Peyer's patch (tissue), 4 donors: Measurements from ENCODE around the gene NLRP9. TPM values are rescaled to one million over a fixed set of nuclear protein-coding genes. Genes with fewer than 3 reads are reported as not detected.
"Not testable (repeated sequence)": the region's sequence is repeated elsewhere in the genome, so short reads cannot be mapped to it uniquely, and the experiment has no call there.

Experiments
- DNase-seq, 3 donors: peaks; one replicate each; pipeline ENCODE4 v3.0.0-alpha.2; 2017 to 2019
- H3K27ac ChIP-seq, 4 donors: fragments of 200-600 bp; sonication (generic); one replicate each; pipeline ENCODE4 v1.5.1; 2016 to 2019
- H3K27me3 ChIP-seq, 2 donors: fragments of 200-600 bp; sonication (generic); one replicate each; pipeline ENCODE4 v1.5.1; 2019
- H3K36me3 ChIP-seq, 3 donors: fragments of 200-600 bp; sonication (generic); one replicate each; pipeline ENCODE4 v1.5.1; 2016 to 2019
- H3K4me1 ChIP-seq, 4 donors: fragments of 200-600 bp; sonication (generic); one replicate each; pipeline ENCODE4 v1.5.1; 2016 to 2019
- H3K4me3 ChIP-seq, 4 donors: fragments of 200-600 bp; sonication (generic); 1 replicate in 3 of 4; 2 replicates in 1 of 4; pipeline ENCODE4 v1.5.1; 2016 to 2019; ENCODE audit warnings: mild to moderate bottlenecking in 1 of 4
- H3K9me3 ChIP-seq, 4 donors: fragments of 200-600 bp; sonication (generic); one replicate each; pipeline ENCODE4 v1.5.1; 2016 to 2019; ENCODE audit warnings: mild to moderate bottlenecking in 1 of 4
- POLR2A ChIP-seq, 2 donors: fragments of 450-650 bp; IDR thresholded peaks; one replicate each; pipeline ENCODE4 v1.5.1; 2017; ENCODE audit warnings: antibody characterized with exemption in 2 of 2, mild to moderate bottlenecking in 2 of 2, moderate library complexity in 2 of 2
- total RNA-seq, 4 donors: library from RNA; depleted of rRNA; stranded (reverse); fragments of >200 nt; gene quantifications; one replicate each; pipeline ENCODE4 v1.1.0, GENCODE V29; 2016
- TF ChIP-seq, protein P1 (sequence below), 6 experiments: fragments of 450-650 bp in 4 of 6; fragments of 200-600 bp in 2 of 6; sonication (generic) in 1 of 6; IDR thresholded peaks; one replicate each; pipeline ENCODE4 v1.5.1; 2017 to 2019; ENCODE audit warnings: antibody characterized with exemption in 6 of 6, mild to moderate bottlenecking in 3 of 6, moderate library complexity in 1 of 6

The NLRP9 gene
- total RNA-seq, 4 donors from 2014 or later = not detected

DNA sequence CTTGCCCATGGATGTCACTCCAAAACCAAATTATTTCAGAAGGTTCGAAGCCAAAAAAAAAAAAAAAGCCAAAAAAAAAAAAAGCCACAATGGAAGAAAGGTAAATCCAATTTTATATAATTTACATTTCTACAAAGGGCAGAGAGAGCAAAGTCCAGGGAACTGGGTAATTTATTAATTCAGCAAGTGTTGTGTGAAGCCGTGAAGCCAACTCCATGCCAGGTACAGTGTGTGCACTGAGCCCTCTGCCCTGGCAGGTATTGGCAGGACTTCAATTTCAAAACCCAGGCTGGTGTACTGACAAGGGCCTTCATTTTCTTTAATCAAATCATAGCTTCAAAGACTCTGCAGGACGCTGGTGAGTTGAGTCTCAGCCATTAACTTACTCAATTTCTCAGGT, 15.2 kb upstream of the NLRP9 start:
- Histone ChIP-seq H3K4me1 (no peaks in the 10 kb centered on the region), H3K27ac (no peak overlapping the region), H3K36me3 (no peaks in the 10 kb centered on the region), H3K27me3 (no peaks in the 10 kb centered on the region), H3K4me3 (no peak overlapping the region), H3K9me3 (no peaks in the 10 kb centered on the region)
- TF ChIP-seq, protein P1, sequence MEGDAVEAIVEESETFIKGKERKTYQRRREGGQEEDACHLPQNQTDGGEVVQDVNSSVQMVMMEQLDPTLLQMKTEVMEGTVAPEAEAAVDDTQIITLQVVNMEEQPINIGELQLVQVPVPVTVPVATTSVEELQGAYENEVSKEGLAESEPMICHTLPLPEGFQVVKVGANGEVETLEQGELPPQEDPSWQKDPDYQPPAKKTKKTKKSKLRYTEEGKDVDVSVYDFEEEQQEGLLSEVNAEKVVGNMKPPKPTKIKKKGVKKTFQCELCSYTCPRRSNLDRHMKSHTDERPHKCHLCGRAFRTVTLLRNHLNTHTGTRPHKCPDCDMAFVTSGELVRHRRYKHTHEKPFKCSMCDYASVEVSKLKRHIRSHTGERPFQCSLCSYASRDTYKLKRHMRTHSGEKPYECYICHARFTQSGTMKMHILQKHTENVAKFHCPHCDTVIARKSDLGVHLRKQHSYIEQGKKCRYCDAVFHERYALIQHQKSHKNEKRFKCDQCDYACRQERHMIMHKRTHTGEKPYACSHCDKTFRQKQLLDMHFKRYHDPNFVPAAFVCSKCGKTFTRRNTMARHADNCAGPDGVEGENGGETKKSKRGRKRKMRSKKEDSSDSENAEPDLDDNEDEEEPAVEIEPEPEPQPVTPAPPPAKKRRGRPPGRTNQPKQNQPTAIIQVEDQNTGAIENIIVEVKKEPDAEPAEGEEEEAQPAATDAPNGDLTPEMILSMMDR (IDR thresholded peaks at IDR 0.05) = no peak
- TF ChIP-seq POLR2A (IDR thresholded peaks at IDR 0.05) = no peak
- DNase-seq = peak in 1 of 3 donors; percentile 61

- no peak overlapping the region for H3K27ac ChIP-seq
- no peaks in the 10 kb centered on the region for H3K9me3 ChIP-seq
- no peaks in the 10 kb centered on the region for H3K27me3 ChIP-seq
- H3K36me3 ChIP-seq = no peaks in the 10 kb centered on the region
- no peak for DNase-seq
- TF ChIP-seq, protein P1 (IDR thresholded peaks at IDR 0.05) = no peak
- TF ChIP-seq POLR2A (IDR thresholded peaks at IDR 0.05) = no peak
- H3K4me3 ChIP-seq = no peak overlapping the region
- H3K4me1 ChIP-seq = no peaks in the 10 kb centered on the region
Measured at GRCh38 chr19:55750715-55751114, 12.5 kb upstream of the NLRP9 start.

DNA sequence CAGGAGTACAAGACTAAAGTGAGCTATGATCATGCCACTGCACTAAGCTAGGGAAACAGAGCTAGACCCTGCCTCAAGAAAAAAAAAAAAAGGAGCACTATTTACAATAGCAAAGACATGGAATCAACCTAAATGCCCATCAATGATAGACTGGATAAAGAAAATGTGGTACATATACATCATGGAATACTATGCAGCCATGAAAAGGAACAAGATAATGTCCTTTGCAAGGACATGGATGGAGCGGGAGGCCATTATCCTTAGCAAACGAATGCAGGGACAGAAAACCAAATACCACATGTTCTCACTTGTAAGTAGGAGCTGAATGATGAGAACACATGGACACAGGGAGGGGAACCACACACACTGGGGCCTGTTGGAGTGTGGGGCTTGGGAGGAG, 7.8 kb downstream of the NLRP9 start:
- DNase-seq, H3K4me1 ChIP-seq, H3K36me3 ChIP-seq, H3K4me3 ChIP-seq, H3K9me3 ChIP-seq, H3K27me3 ChIP-seq, H3K27ac ChIP-seq: not testable (repeated sequence)

DNA sequence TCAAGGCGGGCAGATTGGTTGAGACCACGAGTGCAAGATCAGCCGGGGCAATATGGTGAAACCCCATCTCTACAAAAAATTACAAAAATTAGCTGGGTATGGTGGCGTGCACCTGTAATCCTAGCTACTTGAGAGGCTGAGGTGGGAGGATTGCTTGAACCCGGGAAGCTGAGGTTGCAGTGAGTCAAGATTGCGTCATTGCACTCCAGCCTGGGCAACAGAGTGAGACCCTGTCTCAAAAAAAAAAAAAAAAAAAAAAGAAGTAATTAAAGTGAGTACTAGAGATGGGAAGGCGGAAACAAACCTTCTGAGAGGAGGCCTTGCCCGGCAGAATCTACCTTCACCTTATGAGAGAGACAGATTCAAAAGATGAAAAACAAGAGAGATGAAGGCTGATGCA, 14.7 kb downstream of the NLRP9 start:
- TF ChIP-seq POLR2A (IDR thresholded peaks at IDR 0.05) = no peak
- TF ChIP-seq, protein P1 (IDR thresholded peaks at IDR 0.05) = no peak
- Histone ChIP-seq H3K27ac (no peak overlapping the region), H3K9me3 (peaks cover 0 to 12% (median 2%) of the 10 kb centered on the region in 4 donors), H3K4me3 (no peak overlapping the region), H3K27me3 (no peaks in the 10 kb centered on the region), H3K36me3 (no peaks in the 10 kb centered on the region), H3K4me1 (no peaks in the 10 kb centered on the region)
- no peak for DNase-seq

- H3K27me3 ChIP-seq = no peaks in the 10 kb centered on the region
- no peaks in the 10 kb centered on the region for H3K36me3 ChIP-seq
- H3K4me3 ChIP-seq = no peak overlapping the region
- no peaks in the 10 kb centered on the region for H3K4me1 ChIP-seq
- no peak overlapping the region for H3K27ac ChIP-seq
- TF ChIP-seq, protein P1 (IDR thresholded peaks at IDR 0.05) = no peak
- TF ChIP-seq POLR2A (IDR thresholded peaks at IDR 0.05) = no peak
- no peak for DNase-seq
- peaks cover 0 to 12% (median 2%) of the 10 kb centered on the region in 4 donors for H3K9me3 ChIP-seq
Measured at GRCh38 chr19:55720801-55721200, 17.4 kb downstream of the NLRP9 start.

DNA sequence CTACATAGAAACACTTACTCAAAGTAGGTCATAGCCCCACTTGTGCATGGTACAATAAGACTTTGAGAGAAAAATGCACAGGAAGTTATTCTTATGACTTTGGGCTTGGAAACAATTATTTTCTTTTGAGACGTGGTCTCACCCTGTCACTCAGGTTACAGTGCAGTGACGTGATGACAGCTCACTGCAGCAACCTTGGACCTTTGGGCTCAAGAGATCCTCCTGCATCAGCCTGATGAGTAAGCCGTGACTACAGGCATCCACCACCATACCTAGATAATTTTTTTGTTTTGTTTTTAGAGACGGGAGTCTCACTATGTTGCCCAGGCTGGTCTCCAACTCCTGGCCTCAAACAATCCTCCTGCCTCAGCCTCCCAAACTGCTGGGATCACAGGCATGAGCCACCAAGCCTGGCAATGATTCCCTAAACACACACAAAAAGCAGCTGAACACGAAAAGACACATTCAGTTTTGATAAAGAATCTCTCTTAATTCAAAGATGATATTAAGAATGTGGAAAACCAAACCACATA, 17.9 kb downstream of the NLRP9 start:
- Histone ChIP-seq H3K9me3 (peaks cover 0 to 12% (median 2%) of the 10 kb centered on the region in 4 donors), H3K27ac (no peak overlapping the region), H3K4me1 (no peaks in the 10 kb centered on the region), H3K27me3 (no peaks in the 10 kb centered on the region), H3K4me3 (no peak overlapping the region), H3K36me3 (no peaks in the 10 kb centered on the region)
- TF ChIP-seq, protein P1 (IDR thresholded peaks at IDR 0.05) = no peak
- no peak for TF ChIP-seq POLR2A (IDR thresholded peaks at IDR 0.05)
- DNase-seq = peak in 1 of 3 donors; percentile 57

DNA sequence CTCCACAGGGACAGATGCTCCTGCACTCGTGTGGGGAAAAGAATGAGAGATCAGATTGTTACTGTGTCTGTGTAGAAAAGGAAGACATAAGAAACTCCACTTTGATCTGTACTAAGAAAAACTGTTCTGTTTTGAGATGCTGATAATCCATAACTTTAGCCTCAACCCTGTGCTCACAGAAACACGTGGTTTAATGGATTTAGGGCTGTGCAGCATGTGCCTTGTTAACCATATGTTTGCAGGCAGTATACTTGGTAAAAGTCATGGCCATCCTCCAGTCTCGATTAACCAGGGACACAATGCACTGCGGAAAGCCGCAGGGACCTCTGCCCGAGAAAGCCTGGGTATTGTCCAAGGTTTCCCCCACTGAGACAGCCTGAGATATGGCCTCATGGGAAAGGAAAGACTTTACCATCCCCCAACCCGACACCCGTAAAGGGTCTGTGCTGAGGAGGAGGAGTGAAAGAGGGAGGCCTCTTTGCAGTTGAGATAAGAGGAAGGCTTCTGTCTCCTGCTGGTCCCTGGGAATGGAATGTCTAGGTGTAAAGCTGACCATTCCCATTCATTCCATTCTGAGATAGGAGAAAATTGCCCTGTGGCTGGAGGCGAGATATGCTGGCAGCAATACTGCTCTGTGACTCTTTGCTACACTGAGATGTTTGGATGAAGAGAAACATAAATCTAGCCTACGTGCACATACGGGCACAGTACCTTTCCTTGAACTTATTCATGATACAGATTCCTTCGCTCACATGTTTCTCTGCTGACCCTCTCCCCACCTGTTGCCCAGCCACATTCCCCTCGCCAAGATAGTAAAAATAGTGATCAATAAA, 20.1 kb downstream of the NLRP9 start:
- H3K4me3 ChIP-seq, H3K4me1 ChIP-seq, H3K27ac ChIP-seq, H3K27me3 ChIP-seq, DNase-seq, H3K36me3 ChIP-seq: not testable (repeated sequence)
- peaks cover 0 to 12% (median 2%) of the 10 kb centered on the region in 4 donors for H3K9me3 ChIP-seq
